ENCODE results near the gene TMEM92.
"Not testable (repeated sequence)": the region's sequence is repeated elsewhere in the genome, so short reads cannot be mapped to it uniquely, and the experiment has no call there.

TMEM92 gene

DNA sequence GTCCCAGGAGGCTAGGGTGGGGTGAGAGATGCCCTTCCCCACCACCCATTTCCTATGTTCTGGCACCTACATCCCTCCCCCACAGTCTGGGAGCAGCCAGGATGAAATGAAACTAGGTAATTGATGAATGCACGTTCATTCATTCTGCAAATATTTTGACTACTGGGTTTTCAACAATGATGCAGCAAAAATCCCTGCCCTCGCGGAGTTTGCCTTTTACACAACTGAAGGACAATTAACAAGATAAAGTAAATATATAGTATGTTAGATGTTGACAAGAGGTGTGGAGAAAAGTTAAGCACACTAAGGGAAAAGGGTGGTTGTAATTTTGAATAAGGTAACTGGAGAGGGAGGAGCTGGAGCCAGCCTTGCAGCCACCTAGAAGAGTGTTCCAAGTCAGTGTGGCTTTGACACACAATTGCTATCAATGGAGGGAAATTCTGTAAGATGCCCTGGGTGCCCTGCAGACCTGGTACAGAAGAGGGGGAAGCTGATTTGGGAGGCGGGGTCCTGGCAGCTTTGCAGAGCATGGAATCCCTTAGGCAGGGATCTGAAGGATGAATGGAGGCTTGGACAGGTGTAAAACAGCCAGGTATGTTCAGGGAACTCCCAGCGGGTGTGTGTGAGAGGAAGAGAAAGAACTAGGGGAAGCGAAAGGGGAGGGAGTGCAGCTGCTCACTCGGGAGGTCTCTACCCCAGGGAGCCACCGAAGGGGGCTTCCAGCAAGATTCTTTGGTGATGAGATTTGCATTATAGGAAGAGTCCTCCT, 2.5 kb downstream of the TMEM92 start:
- no peak for DNase-seq

DNA sequence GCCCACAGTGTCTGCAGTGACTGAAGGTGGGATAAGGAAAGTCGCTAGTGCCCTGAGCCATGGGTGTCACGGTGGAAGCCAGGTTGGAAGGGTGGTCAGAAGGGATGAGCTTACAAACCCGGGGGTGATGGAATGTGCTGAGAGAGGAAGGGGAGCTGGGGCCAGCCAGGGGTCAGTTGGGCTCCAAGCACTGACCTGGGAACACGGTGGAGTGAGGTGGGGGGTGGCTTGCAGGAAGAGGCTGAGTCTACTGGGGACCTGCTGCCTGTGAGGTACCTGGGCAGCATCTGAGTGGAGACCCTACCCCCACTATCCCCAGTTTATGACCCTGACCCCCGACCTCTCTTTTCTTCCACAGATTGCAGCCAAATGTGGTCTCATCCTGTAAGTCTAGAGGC, 3.1 kb downstream of the TMEM92 start:
- DNase-seq = no peak

DNA sequence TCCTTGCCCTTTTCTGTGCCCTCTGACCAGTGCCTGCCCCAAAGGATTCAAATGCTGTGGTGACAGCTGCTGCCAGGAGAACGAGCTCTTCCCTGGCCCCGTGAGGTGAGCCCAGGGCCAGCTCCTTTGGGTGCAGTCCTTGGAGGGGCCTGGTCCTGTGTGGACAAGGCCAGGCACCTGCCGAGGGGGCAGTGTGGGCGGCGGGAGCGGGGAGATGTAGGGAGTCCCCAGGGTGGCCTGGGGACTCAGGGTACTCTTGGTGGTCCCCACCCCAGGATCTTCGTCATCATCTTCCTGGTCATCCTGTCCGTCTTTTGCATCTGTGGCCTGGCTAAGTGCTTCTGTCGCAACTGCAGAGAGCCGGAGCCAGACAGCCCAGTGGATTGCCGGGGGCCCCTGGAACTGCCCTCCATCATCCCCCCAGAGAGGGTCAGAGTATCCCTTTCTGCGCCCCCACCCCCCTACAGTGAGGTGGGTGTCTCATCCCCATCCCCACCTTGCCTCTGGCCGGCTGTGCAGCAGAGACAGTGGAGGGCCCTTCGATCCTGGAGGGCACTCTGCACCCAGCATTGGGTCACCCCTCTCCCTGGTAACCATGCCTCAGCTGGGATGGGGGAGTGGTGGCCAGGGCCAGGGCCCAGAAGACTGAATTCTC, 4.4 kb downstream of the TMEM92 start:
- no peak for DNase-seq

DNA sequence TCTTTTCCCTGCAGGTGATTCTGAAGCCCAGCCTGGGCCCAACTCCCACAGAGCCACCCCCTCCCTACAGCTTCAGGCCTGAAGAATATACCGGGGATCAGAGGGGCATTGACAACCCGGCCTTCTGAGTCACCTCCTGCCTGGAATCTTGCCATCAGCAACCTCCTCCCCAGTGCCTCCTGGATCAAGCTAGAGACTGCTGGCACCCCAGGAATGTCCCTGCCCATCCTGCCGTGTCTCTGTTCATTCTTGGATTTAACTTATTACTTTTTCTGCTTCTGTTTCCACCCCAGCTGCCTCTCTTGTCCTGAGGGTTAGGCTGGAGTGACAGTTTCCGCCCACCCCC, 4.9 kb downstream of the TMEM92 start:
- DNase-seq = no peak

DNA sequence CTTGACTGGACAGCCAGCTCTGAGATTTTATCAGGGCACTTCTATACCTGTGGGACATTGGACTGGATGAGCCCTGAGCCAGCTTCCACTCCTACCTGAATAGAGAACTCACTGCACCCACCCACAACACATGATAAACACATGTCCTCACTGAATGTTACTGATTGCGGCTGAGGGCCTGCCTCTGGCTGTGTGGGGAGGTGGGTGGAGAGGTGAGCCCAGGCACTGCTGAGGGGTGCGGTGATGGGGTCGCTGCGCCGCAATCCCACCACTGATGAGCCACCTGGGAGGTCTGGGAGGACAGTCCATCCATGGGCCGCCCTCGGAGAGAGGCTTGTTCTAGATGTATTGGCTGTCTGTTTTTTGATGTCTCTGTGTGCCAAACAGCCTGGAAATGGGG, 5.4 kb downstream of the TMEM92 start:
- no peak for DNase-seq

- DNase-seq = no peak
Observed at GRCh38 chr17:50280068-50280467, 5.8 kb downstream of the TMEM92 start.

DNA sequence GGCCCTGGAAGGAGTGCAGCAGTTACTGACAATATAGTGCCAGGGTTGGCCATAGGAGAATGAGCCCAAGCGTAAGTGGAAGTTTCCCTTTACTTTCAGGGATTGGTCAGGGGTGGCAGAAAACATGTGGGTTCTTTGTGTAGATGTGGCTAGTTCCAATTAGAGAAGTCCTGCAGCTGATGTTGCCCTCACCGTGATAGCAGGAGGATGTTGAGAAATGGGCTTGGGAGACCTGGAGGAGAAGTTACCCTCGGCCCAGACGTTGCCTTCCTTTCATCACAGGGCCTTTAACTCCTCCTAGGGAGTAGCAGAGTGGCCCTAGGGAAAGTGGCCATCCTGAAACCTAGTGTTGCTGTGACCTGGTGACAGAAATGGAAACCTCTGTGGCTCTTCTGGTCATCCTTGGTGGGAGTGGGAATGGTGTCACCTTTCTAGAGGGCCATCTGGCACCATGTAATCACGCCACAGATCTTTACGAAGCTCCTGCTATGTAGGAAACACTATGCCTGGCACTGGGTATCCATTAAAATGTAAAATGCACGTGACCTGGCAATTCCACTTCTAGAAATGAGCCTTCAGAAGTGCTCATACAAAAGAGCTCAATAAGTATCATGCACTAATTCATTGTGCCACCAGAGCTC, 6.7 kb downstream of the TMEM92 start:
- no peak for DNase-seq

DNA sequence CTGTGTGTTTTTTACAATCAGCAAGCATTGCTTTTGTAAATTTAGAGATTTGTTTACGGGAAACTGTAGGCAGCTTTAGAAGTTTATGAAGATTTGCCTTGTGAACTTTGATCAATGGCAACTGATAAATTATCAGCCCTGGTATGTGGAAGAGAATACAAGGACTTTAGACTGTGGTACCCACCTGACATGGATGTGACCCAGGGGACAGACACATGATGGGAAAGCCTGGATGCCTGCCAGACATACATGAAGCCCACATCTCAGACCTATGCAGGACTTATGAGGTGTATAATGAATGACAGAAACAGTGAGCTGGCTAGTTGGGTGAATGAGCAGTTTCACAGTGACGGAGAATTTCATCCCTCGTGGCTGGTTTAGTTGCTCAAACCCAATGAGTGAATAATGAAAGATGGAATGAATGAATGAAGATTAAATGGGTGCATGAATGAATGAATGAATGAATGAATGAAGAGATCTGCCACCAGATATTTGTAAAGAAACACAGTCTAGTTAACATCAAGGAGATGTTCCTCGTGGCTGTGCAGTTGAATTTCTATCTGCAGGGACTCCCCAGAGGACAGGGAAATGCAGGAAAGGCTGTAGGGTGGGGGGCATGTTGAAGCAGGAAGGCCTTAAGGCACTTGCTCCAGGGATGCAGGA, 7.6 kb downstream of the TMEM92 start:
- DNase-seq = no peak

DNA sequence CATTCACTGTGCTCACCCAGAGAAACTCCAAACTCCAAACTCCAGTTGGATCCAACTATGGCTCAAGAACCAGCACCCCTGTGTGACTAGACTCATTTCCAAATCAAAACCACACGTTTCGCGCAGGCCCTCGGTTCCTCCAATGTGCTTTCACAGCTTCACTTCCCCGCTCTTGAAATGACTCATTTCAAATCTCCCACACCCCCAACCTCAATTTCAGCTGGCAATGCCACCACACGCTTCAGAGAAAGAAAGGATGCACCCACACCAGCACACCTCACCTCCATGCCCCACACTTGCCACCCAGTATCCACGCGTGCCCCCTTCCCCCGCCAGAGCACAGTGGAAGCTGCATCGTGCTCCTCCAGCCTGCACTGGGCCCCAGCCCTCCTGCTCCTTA, 9.0 kb downstream of the TMEM92 start:
- DNase-seq = no peak

GRCh38 chr17:50283714-50284113, 9.4 kb downstream of the TMEM92 start:
- no peak for DNase-seq

DNA sequence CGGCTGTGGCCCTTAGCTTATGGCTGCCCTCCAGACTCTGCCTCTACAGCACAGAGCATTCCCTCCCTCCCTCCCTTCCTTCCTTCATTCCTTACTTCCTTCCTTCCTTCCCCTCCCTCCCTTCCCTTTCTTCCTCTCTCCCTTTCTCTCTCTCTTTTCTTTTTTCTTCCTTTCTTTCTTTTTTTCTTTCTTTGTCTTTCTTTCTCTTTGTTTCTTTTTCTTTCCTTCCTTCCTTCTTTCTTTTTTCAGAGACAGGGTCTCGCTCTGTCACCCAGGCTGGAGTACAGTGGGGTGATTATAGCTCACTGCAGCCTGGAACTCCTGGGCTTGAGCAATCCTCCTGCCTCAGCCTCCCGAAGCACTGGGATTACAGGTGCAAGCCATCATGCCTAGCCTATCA, 11.7 kb downstream of the TMEM92 start:
- no peak for DNase-seq

DNA sequence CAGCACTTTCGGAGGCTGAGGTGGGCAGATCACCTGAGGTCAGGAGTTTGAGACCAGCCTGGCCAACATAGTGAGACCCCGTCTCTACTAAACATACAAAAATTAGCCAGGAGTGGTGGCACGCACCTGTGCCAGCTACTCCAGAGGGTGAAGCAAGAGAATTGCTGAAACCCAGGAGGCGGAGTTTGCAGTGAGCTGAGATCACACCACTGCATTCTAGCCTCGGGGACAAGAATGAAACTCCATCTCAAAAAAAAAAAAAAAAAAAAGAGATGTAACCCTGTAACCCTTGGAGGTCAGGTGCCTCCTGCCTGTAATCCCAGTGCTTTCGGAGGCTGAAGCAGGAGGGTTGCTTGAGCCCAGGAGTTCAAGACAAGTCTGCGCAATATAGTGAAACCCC, 13.0 kb downstream of the TMEM92 start:
- DNase-seq = not testable (repeated sequence)

DNA sequence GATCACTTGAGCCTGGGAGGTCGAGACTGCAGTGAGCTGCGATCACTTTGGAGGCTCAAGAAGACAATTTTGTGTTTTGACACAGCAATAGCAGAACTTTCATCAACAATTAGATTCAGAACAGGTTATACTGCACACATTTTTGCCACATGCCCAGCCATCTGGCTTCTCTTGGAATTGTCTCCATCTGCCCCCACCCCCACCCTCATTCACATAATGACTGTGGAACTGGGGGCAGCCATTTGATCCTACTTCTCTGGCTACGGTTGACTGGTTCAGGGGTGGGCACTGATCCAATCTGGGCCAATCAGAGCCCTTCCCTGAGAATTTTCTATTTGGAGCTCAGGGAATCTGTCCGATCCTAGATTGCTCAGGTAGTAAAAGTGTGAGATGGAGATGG, 14.0 kb downstream of the TMEM92 start:
- DNase-seq = no peak

- no peak for DNase-seq
Observed at GRCh38 chr17:50289278-50289677, 15.0 kb downstream of the TMEM92 start.

- no peak for DNase-seq
Observed at GRCh38 chr17:50289991-50290702, 15.9 kb downstream of the TMEM92 start.

DNA sequence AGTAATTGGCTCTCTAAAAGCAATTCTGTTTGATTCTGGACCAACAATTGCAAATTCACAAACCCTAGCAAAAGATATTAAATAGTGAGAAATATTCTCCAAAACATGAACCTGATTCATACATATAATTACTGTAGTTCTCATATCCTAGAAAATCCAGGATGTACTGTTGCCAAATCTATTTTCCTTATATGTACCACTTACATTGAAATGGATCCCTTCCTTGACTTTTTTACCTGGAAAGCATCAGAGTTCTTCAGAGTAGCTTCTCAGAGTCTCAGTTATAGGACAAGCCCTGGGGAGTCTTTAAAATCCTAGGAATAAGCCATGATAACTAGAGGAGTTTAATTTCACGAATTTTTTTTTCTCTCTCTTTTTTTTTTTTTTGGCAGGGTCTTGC, 16.7 kb downstream of the TMEM92 start:
- DNase-seq = no peak

DNA sequence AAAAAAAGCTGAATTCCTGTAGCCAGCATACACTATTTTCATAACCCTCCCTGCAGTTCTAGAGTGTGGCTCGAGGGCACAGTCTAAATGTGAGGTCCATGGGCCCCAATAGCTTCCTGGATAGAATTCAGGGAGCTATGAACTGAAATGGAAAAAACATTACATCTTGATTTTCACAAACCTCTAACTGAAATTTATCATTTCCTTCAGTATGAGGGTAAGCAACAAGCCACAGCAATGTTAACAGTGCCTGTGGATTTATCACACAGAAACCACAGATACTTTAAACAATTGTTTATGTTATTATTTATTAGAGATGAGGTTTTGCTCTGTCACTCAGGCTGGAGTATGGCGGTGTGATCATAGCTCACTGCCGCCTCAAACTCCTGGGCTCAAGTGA, 18.2 kb downstream of the TMEM92 start:
- no peak for DNase-seq

GRCh38 chr17:50295021-50295420, 20.8 kb downstream of the TMEM92 start:
- no peak for DNase-seq

DNA sequence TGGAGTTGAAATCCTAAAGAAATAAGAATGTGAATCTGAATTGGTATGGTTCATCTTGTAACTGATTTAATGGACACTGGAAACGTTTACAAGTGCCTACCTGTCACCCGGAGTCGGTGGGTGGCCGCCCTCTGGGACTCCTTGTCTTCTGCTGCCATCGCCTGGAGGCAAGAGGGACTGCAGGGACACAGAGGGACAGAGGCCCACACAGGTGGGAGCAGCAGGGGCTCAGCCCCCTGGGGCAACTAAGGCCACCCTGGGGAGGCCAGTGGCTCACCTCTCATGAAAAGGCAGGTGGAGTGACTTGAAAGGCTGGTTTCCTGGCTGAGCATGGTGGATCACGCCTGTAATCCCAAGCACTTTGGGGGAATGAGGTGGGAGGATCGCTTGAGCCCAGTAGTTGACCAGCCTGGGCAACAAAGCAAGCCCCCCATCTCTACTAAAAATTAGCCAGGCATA, 23.2 kb downstream of the TMEM92 start:
- peak; percentile 59 for DNase-seq

- DNase-seq = no peak
Observed at GRCh38 chr17:50298018-50298417, 23.8 kb downstream of the TMEM92 start.

DNA sequence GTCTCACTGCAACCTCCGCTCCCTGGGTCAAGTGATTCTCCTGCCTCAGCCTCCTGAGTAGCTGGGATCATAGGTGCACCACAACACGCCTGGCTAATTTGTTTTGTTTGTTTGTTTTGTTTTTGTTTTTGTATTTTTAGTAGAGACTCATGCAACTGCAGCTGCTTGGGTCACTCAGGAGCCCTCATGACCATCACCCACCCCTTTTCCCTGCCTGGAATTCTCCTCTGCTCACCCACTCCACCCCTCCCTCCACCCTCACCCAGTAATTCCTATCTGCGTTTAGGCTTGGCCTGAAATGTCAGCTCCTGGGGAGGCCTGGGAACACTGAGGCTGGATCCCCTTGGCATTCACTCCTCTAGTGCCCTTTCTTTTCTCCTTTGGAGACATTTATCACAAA, 25.5 kb downstream of the TMEM92 start:
- DNase-seq = no peak

- DNase-seq = not testable (repeated sequence)
Observed at GRCh38 chr17:50300824-50301223, 26.6 kb downstream of the TMEM92 start.

Measured in hematopoietic multipotent progenitor cell treated with erythropoietin and hydrocortisone succinate and interleukin-3 and kit ligand, for 8 days (in vitro differentiated cells).